Hepatocyte (in vitro differentiated cells): ENCODE results near the gene SYNDIG1. TPM values are rescaled to one million over a fixed set of nuclear protein-coding genes. Genes with fewer than 3 reads are reported as not detected.

Experiments
- DNase-seq: peaks from one replicate; pipeline ENCODE4 v3.0.0-alpha.2; 2016; ENCODE audit warnings: low spot score
- H2AFZ ChIP-seq: fragments of 200-600 bp; sonication (generic); 2 replicates; pipeline ENCODE4 v1.6.0; 2016; ENCODE audit warnings: antibody characterized with exemption, mild to moderate bottlenecking
- H3K27ac ChIP-seq: fragments of 200-600 bp; sonication (generic); 2 replicates; pipeline ENCODE4 v1.5.1; 2016; ENCODE audit warnings: mild to moderate bottlenecking
- H3K27me3 ChIP-seq: fragments of 200-600 bp; sonication (generic); 2 replicates; pipeline ENCODE4 v1.6.1; 2016
- H3K36me3 ChIP-seq: fragments of 200-600 bp; sonication (generic); replicated peaks from 2 replicates; pipeline ENCODE4 v1.5.1; 2016; ENCODE audit warnings: low read depth; ENCODE audit not compliant: insufficient read depth
- H3K4me1 ChIP-seq: fragments of 200-600 bp; sonication (generic); 2 replicates; pipeline ENCODE4 v1.5.1; 2016; ENCODE audit warnings: mild to moderate bottlenecking, moderate library complexity; ENCODE audit not compliant: insufficient read depth
- H3K4me2 ChIP-seq: fragments of 200-600 bp; sonication (generic); 2 replicates; pipeline ENCODE4 v1.6.0; 2016
- H3K4me3 ChIP-seq: fragments of 200-600 bp; sonication (generic); 2 replicates; pipeline ENCODE4 v1.5.1; 2016; ENCODE audit warnings: mild to moderate bottlenecking
- H3K79me2 ChIP-seq: fragments of 200-600 bp; sonication (generic); 2 replicates; pipeline ENCODE4 v1.6.0; 2017; ENCODE audit warnings: mild to moderate bottlenecking
- H3K9me2 ChIP-seq: fragments of 200-600 bp; sonication (generic); replicated peaks from 2 replicates; pipeline ENCODE4 v1.6.0; 2017; ENCODE audit warnings: mild to moderate bottlenecking; ENCODE audit not compliant: insufficient read depth
- H3K9me3 ChIP-seq: fragments of 200-600 bp; sonication (generic); 2 replicates; pipeline ENCODE4 v1.5.1; 2016; ENCODE audit warnings: low read depth, mild to moderate bottlenecking
- H4K20me1 ChIP-seq: fragments of 200-600 bp; sonication (generic); 2 replicates; pipeline ENCODE4 v1.6.0; 2016; ENCODE audit warnings: mild to moderate bottlenecking; ENCODE audit not compliant: insufficient read depth, poor library complexity, severe bottlenecking
- CTCF ChIP-seq: fragments of 200-600 bp; sonication (generic); IDR thresholded peaks from 2 replicates; pipeline ENCODE4 v1.5.1; 2016; ENCODE audit warnings: antibody characterized with exemption, mild to moderate bottlenecking; ENCODE audit not compliant: poor library complexity
- EZH2 ChIP-seq: fragments of 200-600 bp; sonication (generic); IDR thresholded peaks from 2 replicates; pipeline ENCODE4 v1.6.1; 2016; ENCODE audit warnings: antibody characterized with exemption, mild to moderate bottlenecking, borderline replicate concordance
- EZH2phosphoT487 ChIP-seq: fragments of 200-600 bp; sonication (generic); IDR thresholded peaks from one replicate; pipeline ENCODE4 v1.6.1; 2018; ENCODE audit warnings: antibody characterized with exemption, mild to moderate bottlenecking, low read depth, moderate library complexity; ENCODE audit not compliant: unreplicated experiment, severe bottlenecking
- WGBS: methylation state at CpG from one replicate; pipeline ENCODE4 v1.1.6; 2016; ENCODE audit warnings: low lambda C conversion rate; ENCODE audit errors: missing lambda C conversion rate; 5-methylcytosine and 5-hydroxymethylcytosine counted together
- polyA plus RNA-seq: library from polyadenylated mRNA; unstranded; fragments of >200 nt; fragmentation: Nextera tagmentation; extraction: Ambion mirVana; gene quantifications from 2 replicates; pipeline ENCODE4 v1.2.1, GENCODE V29; 2016
- total RNA-seq: library from RNA; depleted of rRNA; stranded (reverse); fragments of >200 nt; gene quantifications from 2 replicates; pipeline ENCODE4 v1.2.3, GENCODE V29; 2014

SYNDIG1 gene
- total and polyA plus RNA-seq, 2 experiments from 2014 or later, result 1.5 to 2.3 TPM

- H3K27me3 ChIP-seq, result no peaks in the 10 kb centered on the region
- TF ChIP-seq CTCF, result no peak
- TF ChIP-seq EZH2phosphoT487, result no peak
- no peak for TF ChIP-seq EZH2
- no peaks in the 10 kb centered on the region for H3K9me3 ChIP-seq
- no peaks in the 10 kb centered on the region for H3K79me2 ChIP-seq
- H3K36me3 ChIP-seq, result no peaks in the 10 kb centered on the region
- no peaks in the 10 kb centered on the region for H4K20me1 ChIP-seq
- H3K4me2 ChIP-seq, result no peak overlapping the region
- no peak overlapping the region for H2AFZ ChIP-seq
- no peak for DNase-seq
- no peaks in the 10 kb centered on the region for H3K9me2 ChIP-seq
- 92% methylated on average over 10 of the region's 10 CpGs for WGBS
- H3K4me3 ChIP-seq, result no peak overlapping the region
- H3K4me1 ChIP-seq, result no peaks in the 10 kb centered on the region
- no peak overlapping the region for H3K27ac ChIP-seq
These were observed 202.9 kb downstream of the SYNDIG1 start for GRCh38 chr20:24672181-24672880.

- H2AFZ ChIP-seq, result no peak overlapping the region
- no peaks in the 10 kb centered on the region for H3K4me1 ChIP-seq
- H3K4me3 ChIP-seq, result no peak overlapping the region
- H3K27ac ChIP-seq, result no peak overlapping the region
- no peaks in the 10 kb centered on the region for H3K79me2 ChIP-seq
- H3K9me3 ChIP-seq, result no peaks in the 10 kb centered on the region
- no peaks in the 10 kb centered on the region for H3K27me3 ChIP-seq
- WGBS, result 75% methylated on average over 7 of the region's 7 CpGs
- no peaks in the 10 kb centered on the region for H4K20me1 ChIP-seq
- no peaks in the 10 kb centered on the region for H3K36me3 ChIP-seq
- DNase-seq, result no peak
- no peak for TF ChIP-seq CTCF
- H3K9me2 ChIP-seq, result no peaks in the 10 kb centered on the region
- no peak overlapping the region for H3K4me2 ChIP-seq
These were observed 203.7 kb downstream of the SYNDIG1 start for GRCh38 chr20:24672886-24673677.

- no peak for DNase-seq
- H4K20me1 ChIP-seq, result no peaks in the 10 kb centered on the region
- H3K36me3 ChIP-seq, result no peaks in the 10 kb centered on the region
- no peaks in the 10 kb centered on the region for H3K79me2 ChIP-seq
- no peak overlapping the region for H3K27ac ChIP-seq
- H3K4me1 ChIP-seq, result no peaks in the 10 kb centered on the region
- no peaks in the 10 kb centered on the region for H3K9me2 ChIP-seq
- TF ChIP-seq CTCF, result no peak
- TF ChIP-seq EZH2, result no peak
- TF ChIP-seq EZH2phosphoT487, result no peak
- WGBS, result 76% methylated on average over 13 of the region's 13 CpGs
- H3K4me3 ChIP-seq, result no peak overlapping the region
- no peaks in the 10 kb centered on the region for H3K9me3 ChIP-seq
- no peaks in the 10 kb centered on the region for H3K27me3 ChIP-seq
- H2AFZ ChIP-seq, result no peak overlapping the region
- H3K4me2 ChIP-seq, result no peak overlapping the region
These were observed 204.5 kb downstream of the SYNDIG1 start for GRCh38 chr20:24673678-24674570.
